Right renal cortex interstitium (tissue), 3 donors: ENCODE results near the gene FAM9C. TPM values are rescaled to one million over a fixed set of nuclear protein-coding genes. Genes with fewer than 3 reads are reported as not detected.
"Not testable (repeated sequence)": the region's sequence is repeated elsewhere in the genome, so short reads cannot be mapped to it uniquely, and the experiment has no call there.

Experiments used
- DNase-seq, 3 donors: peaks; one replicate each; pipeline ENCODE4 v3.0.0-alpha.2; 2013; ENCODE audit warnings: low read depth in 3 of 3, low spot score in 2 of 3
- polyA plus RNA-seq, 3 donors: library from polyadenylated mRNA; unstranded; fragments of 120-200 nt; gene quantifications; one replicate each; pipeline ENCODE4 v1.2.1, GENCODE V29; 2013; ENCODE audit not compliant: insufficient read length in 3 of 3

FAM9C gene
- polyA plus RNA-seq, 3 donors = 0.15 to 0.37 (median 0.24) TPM

DNA sequence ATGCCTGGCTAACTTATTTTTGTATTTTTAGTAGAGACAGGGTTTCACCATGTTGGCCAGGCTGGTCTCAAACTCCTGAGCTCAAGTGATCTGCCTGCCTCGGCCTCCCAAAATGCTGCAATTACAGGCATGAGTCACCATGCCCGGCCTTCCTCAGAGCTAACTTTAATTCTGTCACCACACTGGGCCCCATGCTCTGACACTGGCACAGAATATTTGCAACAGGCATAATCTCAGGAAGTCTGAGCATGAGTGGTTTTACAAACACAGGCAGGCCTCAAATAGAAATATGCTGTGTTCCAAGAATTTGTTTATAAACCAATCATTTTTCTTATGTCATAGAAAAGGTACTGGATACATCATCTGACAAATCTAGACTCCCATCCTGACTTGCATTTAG lies 32.7 kb upstream of the FAM9C start:
- DNase-seq = no peak

DNA sequence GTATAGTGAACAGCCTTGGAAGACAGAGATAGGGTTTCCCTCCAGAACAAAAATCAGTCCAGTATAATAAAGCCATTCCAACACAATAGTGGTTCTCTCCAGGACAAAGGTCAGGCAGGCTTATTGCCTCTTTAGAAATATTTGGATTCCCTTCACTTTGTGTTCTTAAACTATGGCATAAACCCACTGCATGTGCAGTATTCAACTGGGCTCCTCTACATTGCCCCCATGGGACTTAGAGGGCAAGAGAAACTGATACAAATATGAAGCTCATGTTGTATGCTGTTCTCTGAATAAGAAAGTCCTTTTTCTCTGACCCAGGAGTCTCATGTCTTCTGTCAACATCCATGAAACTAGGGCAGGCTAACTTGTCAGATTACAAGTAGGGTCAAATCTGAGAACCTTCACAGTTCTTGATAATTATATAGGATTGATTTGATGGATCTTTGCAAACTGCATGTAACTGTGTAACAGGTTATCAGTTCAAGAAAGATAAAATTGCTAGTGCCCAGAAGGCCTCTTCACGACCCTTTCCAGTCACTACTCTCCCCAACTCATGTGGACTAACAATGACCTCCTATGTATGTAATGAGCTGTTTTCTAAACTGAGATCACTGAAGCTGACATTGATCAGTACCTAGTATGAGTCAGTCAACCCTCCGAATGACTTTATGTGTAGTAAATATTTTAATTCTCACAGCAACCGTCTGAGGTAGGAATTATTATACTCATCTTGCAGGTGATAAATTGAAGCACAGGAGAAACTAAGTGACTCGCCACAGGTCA lies 31.9 kb upstream of the FAM9C start:
- DNase-seq = no peak

DNA sequence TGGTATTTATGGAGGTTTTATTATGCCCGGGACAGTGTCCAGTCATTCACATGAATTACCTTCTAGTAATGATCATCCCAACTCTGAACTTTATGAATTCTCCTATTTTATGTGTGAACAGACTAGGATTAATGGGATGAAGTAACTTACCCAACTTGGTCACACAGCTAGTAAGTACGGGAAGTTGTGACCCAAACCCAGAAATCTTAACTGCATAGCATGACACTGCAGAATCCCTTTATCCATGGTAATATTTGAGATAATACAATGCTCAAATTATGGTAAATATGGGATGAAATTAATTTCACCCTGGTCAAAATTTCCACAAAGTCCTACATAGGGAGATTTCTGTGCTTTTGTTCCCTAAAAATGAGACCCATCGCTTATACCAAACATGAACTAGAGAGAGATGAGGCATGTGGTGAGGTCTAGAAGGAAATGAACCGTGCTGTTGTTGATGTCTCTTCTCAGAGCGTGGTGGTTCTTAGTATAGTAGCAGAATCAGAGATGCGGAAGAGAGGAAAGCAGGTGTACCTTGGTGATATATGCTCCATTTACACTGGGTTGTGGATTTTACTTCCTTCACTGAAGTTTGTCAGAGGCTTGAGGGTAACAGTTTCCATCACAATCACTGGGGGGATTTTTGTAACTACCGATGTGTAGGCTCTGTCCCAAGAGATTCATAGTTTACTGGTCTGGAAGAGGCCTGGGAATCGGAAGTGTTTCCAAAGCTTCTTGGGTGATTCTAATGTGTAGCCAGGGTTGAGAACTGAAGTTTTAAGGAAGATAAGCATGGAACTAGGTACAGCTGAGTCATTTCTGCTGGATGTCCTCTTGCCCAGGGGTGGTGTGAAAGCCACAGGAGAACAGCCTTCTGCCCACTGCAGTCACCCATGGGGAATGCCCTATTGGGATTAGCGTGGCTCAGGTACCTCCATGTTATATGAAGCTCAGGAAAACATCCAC lies 30.2 kb upstream of the FAM9C start:
- DNase-seq = no peak

DNA sequence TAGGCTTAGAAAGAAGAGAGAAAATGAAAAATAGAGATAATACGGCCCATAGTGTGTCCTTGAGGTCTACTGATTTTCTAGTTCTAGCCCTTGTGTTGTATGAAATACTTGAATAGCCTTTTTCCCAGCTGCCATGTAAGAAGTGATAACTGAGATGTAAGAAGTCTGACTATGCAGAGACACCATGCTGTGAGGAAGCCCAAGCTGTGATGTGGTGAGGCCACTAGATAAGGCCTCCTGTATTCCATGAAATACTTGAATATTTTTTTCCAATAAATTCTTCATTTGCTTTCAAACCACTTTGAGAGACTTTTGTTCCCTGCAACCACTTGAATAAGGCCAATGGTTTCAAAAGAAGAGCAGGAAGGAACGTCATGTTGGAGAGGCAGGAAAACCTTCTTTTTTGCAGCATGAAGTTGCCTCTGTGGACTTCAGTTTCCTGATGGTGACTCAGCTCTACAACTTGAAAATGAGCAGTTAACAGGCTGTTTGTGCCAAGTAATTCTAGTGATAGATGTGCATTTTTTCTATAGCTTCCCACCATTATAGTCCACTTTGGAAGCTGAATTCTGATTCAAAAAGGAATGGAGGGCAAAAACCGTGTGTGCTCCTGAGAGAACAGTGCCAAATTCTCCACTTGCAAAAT lies 25.5 kb upstream of the FAM9C start:
- no peak for DNase-seq

DNA sequence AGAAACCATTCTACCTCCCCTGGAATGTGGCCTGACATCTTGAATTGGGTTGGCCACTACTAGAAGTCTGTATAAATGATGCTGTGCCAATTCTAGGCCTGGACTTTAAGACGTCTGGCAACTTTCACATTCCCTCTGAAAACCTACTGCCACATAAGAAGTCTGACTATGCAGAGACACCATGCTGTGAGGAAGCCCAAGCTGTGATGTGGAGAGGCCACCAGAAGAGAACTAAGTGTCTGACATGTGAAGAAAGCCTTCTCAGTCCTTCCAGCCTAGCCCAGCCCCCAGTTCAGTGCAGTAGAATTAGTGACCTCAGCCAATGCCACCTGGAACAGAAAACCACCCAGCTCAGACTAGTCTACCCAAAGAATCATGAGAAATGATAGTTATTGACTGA lies 24.2 kb upstream of the FAM9C start:
- no peak for DNase-seq

DNA sequence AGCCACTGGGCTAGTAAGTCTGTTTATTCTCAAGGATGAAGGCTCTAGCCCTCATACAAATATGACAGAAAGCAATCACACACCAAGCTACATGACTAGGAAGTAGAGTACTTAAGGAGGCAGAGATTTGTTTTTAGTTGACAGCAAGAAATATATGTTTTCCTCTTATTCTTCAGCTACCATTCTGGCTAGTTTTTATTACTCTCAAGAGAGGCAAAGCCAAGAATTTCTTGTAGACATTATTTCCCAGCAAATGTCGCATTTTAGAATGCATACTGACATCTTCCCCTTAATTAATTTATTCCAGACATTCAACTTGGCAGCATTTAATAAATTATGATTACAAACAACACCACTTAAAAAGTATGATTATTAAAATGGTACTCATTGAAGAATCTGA lies 23.4 kb upstream of the FAM9C start:
- DNase-seq = no peak

DNA sequence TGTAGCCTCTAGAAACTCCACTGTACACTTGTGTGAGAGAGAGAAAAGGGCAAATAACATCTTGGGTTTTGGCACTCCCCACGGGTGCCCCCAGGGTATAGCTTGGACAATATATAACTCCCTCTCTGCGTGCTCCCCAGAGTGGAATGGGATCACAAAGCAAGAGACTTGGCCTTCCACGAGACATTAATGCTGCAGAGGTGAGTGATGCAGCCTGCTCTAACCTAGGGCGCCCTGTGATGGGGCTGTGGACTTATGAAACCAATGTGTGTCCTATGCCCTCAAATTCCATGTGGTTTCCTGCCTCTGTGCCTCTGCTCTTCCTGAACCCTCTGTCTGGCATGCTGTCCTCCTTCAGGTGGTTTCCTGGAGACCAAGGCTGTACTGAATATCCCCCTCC lies 22.0 kb upstream of the FAM9C start:
- no peak for DNase-seq

DNA sequence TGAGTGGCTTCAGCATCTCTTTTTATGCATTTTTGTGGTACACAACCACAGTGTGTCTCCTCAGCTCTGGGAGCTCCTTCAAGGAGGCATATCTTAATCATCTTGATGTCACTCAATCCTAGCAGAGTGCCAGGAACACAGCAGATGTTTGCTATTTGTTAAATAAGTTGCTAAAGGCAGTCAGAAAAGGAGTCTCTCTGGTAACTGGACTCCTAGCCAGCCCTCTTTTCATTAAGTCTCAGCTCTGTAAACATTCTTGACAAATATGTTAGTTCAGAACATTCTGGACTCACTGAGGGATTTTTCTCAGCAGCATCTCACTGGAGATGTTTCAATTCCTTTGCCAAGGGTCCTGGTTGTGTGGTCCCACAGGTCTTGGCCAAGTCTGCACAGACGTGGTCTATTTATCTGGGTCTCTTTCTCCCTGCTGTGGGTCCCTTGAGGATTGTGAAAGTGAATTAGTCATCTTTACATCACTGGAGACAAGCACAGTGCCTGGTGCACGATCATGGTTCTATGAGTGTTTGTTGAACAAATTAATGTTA lies 20.3 kb upstream of the FAM9C start:
- DNase-seq = no peak

DNA sequence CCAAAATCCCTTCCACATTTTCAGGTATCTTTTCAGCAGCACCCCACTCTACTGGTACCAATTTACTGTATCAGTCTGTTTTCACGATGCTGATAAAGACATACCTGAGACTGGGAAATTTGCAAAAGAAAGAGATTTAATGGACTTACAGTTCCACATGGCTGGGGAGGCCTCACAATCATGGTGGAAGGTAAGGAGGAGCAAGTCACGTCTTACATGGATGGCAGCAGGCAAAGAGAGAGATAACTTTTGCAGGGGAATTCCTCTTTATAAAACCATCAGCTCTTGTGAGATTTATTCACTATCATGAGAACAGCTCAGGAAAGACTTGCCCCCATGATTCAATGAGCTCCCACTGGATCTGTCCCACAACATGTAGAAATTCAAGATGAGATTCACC lies 18.7 kb upstream of the FAM9C start:
- DNase-seq = not testable (repeated sequence)

DNA sequence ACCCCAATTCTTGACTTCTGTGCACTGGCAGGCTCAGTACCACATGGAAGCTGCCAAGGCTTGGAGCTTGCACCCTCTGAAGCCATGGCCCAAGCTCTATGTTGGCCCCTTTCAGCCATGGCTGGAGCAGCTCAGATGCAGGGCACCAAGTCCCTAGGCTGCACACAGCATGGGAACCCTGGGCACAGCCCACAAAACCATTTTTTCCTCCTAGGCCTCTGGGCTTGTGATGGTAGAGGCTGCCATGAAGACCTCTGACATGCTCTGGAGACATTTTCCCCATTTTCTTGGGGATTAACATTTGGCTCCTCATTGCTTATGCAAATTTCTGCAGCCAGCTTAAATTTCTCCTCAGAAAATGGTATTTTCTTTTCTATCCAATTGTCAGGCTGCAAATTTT lies 17.9 kb upstream of the FAM9C start:
- DNase-seq = not testable (repeated sequence)

DNA sequence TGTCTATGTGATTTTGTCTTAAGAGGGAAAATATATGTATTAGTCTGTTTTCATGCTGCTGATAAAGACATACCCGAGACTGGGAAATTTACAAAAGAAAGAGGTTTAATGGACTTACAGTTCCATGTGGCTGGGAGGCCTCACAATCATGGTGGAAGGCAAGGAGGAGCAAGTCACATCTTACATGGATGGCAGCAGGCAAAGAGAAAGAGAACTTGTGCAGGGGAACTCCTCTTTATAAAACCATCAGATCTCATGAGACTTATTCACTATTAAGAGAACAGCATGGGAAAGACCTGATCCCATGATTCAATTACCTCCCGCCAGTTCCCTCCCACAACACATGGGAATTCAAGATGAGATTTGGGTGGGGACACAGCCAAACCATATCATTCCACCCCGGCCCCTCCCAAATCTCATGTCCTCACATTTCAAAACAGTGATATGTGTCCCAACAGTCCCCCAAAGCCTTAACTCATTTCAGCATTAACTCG lies 16.8 kb upstream of the FAM9C start:
- not testable (repeated sequence) for DNase-seq

DNA sequence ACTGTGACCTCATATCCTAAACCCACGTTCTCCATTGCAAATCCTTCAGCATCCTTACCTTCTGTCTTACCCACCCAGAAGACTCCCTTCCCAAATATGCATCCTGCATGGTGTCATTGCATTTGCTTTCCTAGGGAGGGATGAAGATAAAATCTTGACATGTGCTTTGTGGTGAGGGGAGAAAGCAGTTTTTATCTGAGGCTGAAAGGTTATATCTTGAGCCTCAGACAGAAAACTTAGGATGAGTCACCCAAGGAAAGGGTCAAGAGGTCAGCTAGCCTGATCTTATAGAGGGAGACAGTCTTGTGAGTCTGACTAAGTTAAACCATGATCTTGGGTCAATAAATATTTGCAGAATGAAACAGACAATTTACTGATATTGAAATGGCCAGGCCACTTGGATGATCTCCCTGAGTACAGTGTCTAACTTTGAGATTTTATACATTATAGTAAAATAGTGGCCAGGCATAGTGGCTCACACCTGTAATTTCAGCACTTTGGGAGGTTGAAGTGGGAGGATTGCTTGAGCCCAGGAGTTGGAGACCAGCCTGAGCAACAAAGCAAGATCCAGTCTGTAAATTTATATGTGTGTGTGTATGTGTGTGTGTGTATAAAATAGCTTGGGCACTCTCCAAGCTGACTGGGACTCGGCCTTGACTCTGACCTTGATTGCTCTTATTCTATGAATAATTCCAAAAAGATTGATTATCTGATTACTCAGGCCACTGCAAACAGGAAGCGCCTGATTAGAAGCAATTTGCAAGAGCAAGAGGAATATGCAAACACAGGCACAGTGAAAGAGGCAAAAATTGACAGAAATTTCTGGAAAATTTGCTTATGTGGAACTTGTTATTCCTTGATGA lies 15.4 kb upstream of the FAM9C start:
- DNase-seq = no peak

DNA sequence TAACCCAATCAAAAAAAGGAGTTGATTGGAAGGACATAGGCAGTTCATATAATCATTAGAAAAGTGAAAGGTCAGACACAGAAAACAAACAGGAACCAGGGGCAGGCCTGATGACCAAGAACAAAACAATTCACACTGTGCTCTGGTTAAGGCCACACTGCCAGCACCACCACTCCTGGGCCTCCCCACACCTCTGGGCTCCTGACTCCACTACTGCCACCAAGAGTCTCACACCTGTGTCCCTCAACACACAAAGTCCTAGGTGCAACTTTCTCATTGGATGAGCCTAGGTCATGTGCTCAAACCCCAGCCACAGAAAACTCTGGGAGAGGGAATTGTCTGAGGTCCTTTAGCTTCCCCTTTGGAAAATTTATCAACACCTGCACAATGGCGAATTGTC lies 11.1 kb upstream of the FAM9C start:
- no peak for DNase-seq

DNA sequence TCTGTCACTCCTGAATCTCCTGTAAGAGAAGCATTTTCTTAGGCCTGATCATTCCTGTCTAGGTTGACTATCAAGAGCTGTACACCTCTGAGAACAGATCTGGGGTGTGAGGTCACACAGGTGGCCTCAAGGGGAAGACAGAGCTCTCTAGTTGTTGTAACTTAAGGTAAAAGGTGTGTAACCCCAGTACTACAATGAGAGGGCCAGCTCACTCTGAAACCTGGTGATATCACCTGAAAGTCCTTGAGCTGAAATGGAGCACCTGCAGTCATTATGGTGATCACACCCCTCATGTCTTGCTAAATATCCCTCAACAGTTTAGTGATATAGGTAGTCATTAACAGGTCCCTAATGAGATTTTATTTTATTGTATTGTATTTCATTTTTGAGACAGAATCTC lies 8.8 kb upstream of the FAM9C start:
- DNase-seq = no peak

DNA sequence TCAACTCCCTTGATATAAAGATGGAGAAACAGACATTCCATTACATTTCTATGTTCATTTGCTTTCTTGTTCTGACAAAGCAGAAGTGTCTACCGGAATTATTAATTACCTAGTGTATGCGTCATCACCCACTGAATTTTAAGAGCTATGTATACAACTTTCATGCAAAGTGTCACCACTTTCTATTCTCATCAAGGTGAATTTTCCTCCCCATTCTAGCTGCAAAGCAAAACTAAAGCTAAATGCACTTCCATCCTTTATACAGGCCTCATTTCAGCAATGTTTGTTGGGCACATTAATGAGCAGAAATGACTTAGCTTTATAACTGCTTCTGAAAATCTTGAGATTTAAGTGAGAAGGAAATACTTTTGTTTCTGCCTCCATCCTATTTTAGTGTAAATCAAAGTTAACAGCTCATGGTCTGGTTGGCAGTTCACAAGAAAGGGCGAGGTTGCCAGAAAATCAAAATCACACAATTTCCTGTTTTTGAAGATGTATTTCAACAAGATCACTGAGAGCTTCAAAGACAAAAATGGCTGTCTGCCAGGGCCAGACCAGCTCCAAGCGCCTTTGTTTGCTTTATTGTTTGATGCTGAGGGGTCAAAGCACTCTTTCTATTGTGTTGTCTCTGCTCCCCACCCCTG lies 7.2 kb upstream of the FAM9C start:
- DNase-seq = no peak

DNA sequence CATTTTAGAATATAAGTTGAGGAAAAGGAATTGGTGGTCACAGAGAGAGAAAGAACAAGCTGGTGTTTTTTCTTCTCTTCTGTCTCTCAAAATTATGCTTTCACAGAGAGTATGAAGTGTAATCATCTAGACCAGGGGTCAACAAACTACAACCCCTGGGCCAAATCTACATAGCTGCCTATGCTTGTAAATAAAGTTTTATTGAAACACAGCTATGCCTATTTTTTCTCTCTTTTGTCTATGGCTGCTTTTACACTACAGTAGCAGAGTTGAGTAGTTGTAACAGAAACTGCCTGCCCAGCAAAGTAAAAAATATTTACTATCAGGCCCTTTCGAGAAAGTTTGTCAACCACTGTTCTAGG lies 6.7 kb upstream of the FAM9C start:
- no peak for DNase-seq

DNA sequence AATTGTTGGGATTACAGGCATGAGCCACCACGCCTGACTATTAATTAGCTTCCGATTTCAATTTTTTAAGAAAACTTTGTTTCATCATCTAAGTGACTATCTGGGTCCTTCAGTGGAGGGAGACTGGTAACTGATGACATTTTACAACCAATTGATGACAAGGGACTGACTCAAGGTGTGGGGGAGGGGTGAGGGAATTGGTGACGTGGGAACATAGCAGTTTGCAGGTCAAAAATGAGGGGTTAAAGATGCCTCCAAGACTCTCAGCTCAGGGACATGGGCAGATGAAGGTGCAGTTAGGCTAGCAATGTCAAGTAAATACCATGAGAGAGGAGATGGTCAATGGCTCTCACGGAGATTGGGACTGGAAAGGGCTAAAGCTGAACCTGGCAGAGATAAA lies 5.7 kb upstream of the FAM9C start:
- DNase-seq = no peak

DNA sequence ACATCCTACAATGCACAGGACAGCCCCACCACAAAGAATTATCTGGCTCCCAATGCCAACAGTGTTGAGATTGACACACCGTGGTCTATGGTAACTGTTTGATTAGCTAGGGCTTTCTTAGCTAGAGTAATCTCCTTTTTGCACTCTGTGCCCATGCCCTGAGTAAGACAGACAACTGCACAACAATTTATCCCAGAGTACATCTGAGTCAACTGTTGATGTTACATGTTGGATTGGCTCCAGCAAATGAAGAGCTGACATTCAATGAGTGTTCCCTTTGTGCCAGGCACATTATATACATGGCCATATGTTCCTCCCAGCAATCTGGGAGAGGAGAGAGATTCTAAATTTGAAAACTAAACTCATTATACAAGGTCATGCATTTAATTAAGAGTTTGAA lies 3.9 kb upstream of the FAM9C start:
- no peak for DNase-seq

DNA sequence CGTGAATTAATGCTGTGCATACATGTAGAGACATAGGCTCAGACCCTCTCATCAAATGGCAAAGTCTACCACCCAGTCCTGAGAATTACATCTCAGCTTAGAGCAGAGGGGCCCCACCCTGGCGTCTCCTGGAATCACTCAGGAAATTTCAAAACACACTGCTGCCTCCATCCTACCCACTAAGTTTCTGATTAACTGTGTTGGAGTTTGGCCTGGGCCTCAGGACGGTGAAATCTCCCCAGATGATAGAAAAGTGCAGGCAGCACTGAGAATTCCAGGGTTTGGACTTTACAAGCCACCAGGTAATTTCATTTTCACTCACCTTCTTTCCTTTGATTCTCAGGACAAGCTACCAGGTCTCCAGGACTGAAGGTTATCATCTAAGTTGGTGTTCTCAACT lies 3.3 kb upstream of the FAM9C start:
- no peak for DNase-seq
